HepG2 (cell line): ENCODE results near the gene DGCR2. TPM values are rescaled to one million over a fixed set of nuclear protein-coding genes. Genes with fewer than 3 reads are reported as not detected.

Source experiments
- ATAC-seq: fragments of 200-7000 bp; cut with Tn5 transposase; 3 replicates; pipeline ENCODE4 v1.9.1; 2020; ENCODE audit warnings: mild to moderate bottlenecking, moderate library complexity
- BruUV-seq: library from RNA; stranded (reverse); fragments of 400-500 nt; replicated peaks from 2 replicates; lab custom pipeline; 2021; lab: Mats Ljungman, UMichigan
- CTCF ChIA-PET: fragments of 300-600 bp; formaldehyde crosslinking; extraction: SDS; loops from one replicate; lab custom pipeline; 2021; ENCODE audit warnings: low total read pairs, inconsistent platforms, low intra/inter-chr PET ratio; lab: Yijun Ruan, JAX
- POLR2A ChIA-PET: fragments of 350-600 bp; sonication (Branson Sonifier 250); formaldehyde crosslinking; loops from one replicate; lab custom pipeline; 2020; ENCODE audit warnings: antibody characterized with exemption, inconsistent platforms; lab: Yijun Ruan, JAX
- DNase-seq: peaks from one replicate; pipeline ENCODE4 v3.0.0-alpha.2; 2015; ENCODE audit warnings: low spot score
- FAIRE-seq: peaks from 3 replicates; lab custom pipeline; 2011; peaks lifted over from hg19 to GRCh38; lab: Jason Lieb, UNC
- H2AFZ ChIP-seq: one replicate; pipeline ENCODE4 v1.6.1; 2011; ENCODE audit warnings: low read length, inconsistent platforms
- H3K27ac ChIP-seq: fragments of 300-600 bp; 3 replicates; pipeline ENCODE4 v1.8.0; 2011; ENCODE audit warnings: mixed run types, mild to moderate bottlenecking, mixed read lengths, low read length, inconsistent platforms; ENCODE audit not compliant: insufficient read depth; ENCODE audit errors: extremely low read length
- H3K27me3 ChIP-seq, 2 experiments: fragments of 200-600 bp in 1 of 2; 2 replicates in 1 of 2; 3 replicates in 1 of 2; pipeline versions ENCODE4 v1.6.0 to v1.8.0; 2011; ENCODE audit warnings: low read length in 2 of 2, mild to moderate bottlenecking in 2 of 2, moderate library complexity in 2 of 2, inconsistent platforms in 1 of 2; ENCODE audit not compliant: insufficient read depth in 2 of 2, control insufficient read depth in 1 of 2
- H3K36me3 ChIP-seq, 2 experiments: fragments of 200-600 bp in 1 of 2; replicated peaks in 1 of 2; 2 replicates in 1 of 2; 3 replicates in 1 of 2; pipeline versions ENCODE4 v1.5.1 to v1.8.0; 2011; ENCODE audit warnings: low read length in 2 of 2, inconsistent platforms in 1 of 2; ENCODE audit not compliant: insufficient read depth in 2 of 2, control insufficient read depth in 1 of 2
- H3K4me1 ChIP-seq: 2 replicates; pipeline ENCODE4 v1.5.1; 2012; ENCODE audit warnings: low read length, inconsistent platforms; ENCODE audit not compliant: insufficient read depth
- H3K4me2 ChIP-seq: 2 replicates; pipeline ENCODE4 v1.6.0; 2011; ENCODE audit warnings: low read depth, low read length, inconsistent platforms
- H3K4me3 ChIP-seq, 3 experiments: fragments of 200-600 bp in 1 of 3; sonication (generic), shearing (Covaris generic) in 1 of 3; replicated peaks in 1 of 3; 2 replicates each; pipeline ENCODE4 v1.5.1; 2011 to 2016; ENCODE audit warnings: low read length in 3 of 3, inconsistent platforms in 2 of 3, low read depth in 2 of 3, mild to moderate bottlenecking in 2 of 3, control low read depth in 1 of 3, mixed read lengths in 1 of 3; ENCODE audit not compliant: insufficient read depth in 1 of 3
- H3K79me2 ChIP-seq: one replicate; pipeline ENCODE4 v1.6.1; 2011; ENCODE audit warnings: low read length, inconsistent platforms; ENCODE audit not compliant: insufficient read depth
- H3K9ac ChIP-seq: 2 replicates; pipeline ENCODE4 v1.6.0; 2011; ENCODE audit warnings: mild to moderate bottlenecking, low read depth, low read length, inconsistent platforms; ENCODE audit not compliant: insufficient read depth
- H3K9me3 ChIP-seq: 2 replicates; pipeline ENCODE4 v1.5.1; 2012; ENCODE audit warnings: mild to moderate bottlenecking, low read length
- H4K20me1 ChIP-seq: 2 replicates; pipeline ENCODE4 v1.6.0; 2011; ENCODE audit warnings: inconsistent platforms, mild to moderate bottlenecking, low read length, moderate library complexity; ENCODE audit not compliant: insufficient read depth
- KLF16 ChIP-seq, 2 experiments: sonication (generic) in 1 of 2; formaldehyde crosslinking in 1 of 2; IDR thresholded peaks; 2 replicates each; pipeline versions ENCODE4 v1.6.1 to v1.8.0; 2016 to 2023; ENCODE audit warnings: missing genetic modification reagents in 2 of 2, missing compliant biosample characterization in 1 of 2
- POGZ ChIP-seq: sonication (generic); formaldehyde crosslinking; IDR thresholded peaks from 2 replicates; pipeline ENCODE4 v1.4.0; 2020; ENCODE audit warnings: mild to moderate bottlenecking, missing genetic modification reagents
- ZKSCAN1 ChIP-seq: fragments of 150-350 bp; IDR thresholded peaks from 2 replicates; pipeline ENCODE4 v1.6.1; 2014; ENCODE audit warnings: low read length
- ZNF17 ChIP-seq: sonication (generic); formaldehyde crosslinking; IDR thresholded peaks from 2 replicates; pipeline ENCODE4 v1.5.0; 2020; ENCODE audit warnings: mild to moderate bottlenecking, missing genetic modification reagents
- ZNF354B ChIP-seq: sonication (generic); formaldehyde crosslinking; IDR thresholded peaks from 2 replicates; pipeline ENCODE4 v1.8.0; 2022; ENCODE audit warnings: mild to moderate bottlenecking, missing genetic modification reagents
- ZNF543 ChIP-seq: sonication (generic); formaldehyde crosslinking; IDR thresholded peaks from 2 replicates; pipeline ENCODE4 v1.4.0; 2020; ENCODE audit warnings: mild to moderate bottlenecking, missing genetic modification reagents
- WGBS: methylation state at CpG from one replicate; pipeline ENCODE4 v1.1.6; 2017; ENCODE audit warnings: low lambda C conversion rate; 5-methylcytosine and 5-hydroxymethylcytosine counted together
- in situ Hi-C: cut with HindIII; loops from 2 replicates; pipeline ENCODE4 v1.10.0; 2017; ENCODE audit warnings: low pct_unique_long_range_greater_than_20kb; ENCODE audit not compliant: extremely low pct_ligation_motif_present
- intact Hi-C: fragments of 100-400 bp; cut with micrococcal nuclease; formaldehyde crosslinking; loops from one replicate; pipeline ENCODE4 v1.10.0; 2022; ENCODE audit not compliant: unreplicated experiment
- polyA plus RNA-seq, 8 experiments: library from polyadenylated mRNA; depleted of rRNA in 3 of 8; stranded (reverse) in 7 of 8; unstranded in 1 of 8; fragments of >200 nt; fragmentation: Illumina TruSeq in 4 of 8; extraction: Trizol in 4 of 8; gene quantifications; 2 replicates each; pipeline versions ENCODE4 v1.2.1 to v1.2.3, GENCODE V29; 2011 to 2016; ENCODE audit warnings: low read depth in 4 of 8, missing spikeins in 1 of 8, mixed read lengths in 1 of 8; ENCODE audit not compliant: insufficient read depth in 1 of 8
- total RNA-seq, 5 experiments: library from RNA; depleted of rRNA; stranded (reverse); fragments of >200 nt; fragmentation: Illumina TruSeq; extraction: Trizol; gene quantifications; 2 replicates each; pipeline ENCODE4 v1.2.3, GENCODE V29; 2016; ENCODE audit warnings: low read depth in 1 of 5
- TF ChIP-seq, protein P1 (sequence below): IDR thresholded peaks from 2 replicates; pipeline ENCODE4 v1.6.1; 2016; ENCODE audit warnings: low read depth, control low read depth
- TF ChIP-seq, protein P2 (sequence below): sonication (generic); formaldehyde crosslinking; IDR thresholded peaks from 2 replicates; pipeline ENCODE4 v1.5.1; 2020; ENCODE audit warnings: mild to moderate bottlenecking, missing genetic modification reagents, moderate library complexity
- TF ChIP-seq, protein P3 (sequence below): sonication (generic); formaldehyde crosslinking; conservative IDR thresholded peaks from 2 replicates; pipeline ENCODE4 v1.8.1; 2023; ENCODE audit warnings: missing genetic modification reagents
- TF ChIP-seq, protein P4 (sequence below): sonication (generic); formaldehyde crosslinking; IDR thresholded peaks from 2 replicates; pipeline ENCODE4 v1.4.0; 2020; ENCODE audit warnings: mild to moderate bottlenecking, low read depth, missing genetic modification reagents
- TF ChIP-seq, protein P5 (sequence below): sonication (generic); formaldehyde crosslinking; IDR thresholded peaks from 2 replicates; pipeline ENCODE4 v1.4.0; 2020; ENCODE audit warnings: missing genetic modification reagents

Gene DGCR2
- total and polyA plus RNA-seq, 2 of the 13 experiments (the other 11 are each of a cell fraction or from before 2014, with no cell fraction given): 23.1 to 35.3 TPM

DNA sequence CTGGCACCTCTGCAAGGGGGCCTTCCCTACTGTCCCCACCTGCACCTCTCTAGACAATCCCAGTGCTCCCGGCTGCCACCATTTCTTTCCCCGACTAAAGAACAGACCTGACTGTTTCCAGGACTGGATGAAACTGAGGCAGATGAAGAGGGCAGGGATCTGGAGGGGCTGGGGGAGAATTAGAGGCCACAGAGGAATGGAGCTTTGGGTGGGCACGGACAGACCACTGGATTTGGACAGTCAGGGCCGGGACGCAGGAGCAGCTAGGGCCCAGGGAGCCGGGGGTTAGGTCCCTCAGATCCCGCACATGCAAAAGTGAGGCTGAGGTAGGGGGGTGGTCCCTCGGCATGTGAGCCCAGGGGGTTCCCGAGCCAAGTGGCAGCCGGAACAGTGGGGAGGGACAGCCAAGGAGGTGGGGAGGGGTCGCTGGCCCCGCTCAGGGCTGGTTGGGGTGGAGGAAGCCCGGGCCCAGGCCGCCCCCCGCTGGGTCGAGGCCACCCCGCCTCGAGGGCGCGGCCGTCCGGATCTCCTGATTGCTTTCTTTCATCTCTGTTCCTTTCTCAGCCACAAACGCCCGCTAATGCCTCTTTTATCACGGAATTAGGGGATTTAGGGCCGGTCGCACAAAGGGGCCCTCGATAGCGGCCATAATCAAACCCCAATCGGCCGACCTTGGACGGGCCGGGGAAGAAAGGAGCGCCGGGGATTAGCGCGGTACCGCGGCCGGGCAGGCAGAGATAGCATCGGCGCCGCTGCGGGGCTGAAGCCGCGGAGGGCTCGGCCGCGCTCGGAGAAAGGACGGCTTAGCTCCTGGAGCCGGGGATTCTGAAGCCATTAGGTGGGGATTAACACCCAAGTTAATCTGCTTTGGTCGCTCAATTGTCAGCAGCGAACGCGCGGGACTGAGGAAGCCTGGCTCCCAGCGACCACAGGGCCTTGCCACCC is 47.1 kb upstream of the DGCR2 start:
- BruUV-seq: no TSS peak
- Histone ChIP-seq H3K27me3 (peaks cover 7 to 39% of the 10 kb centered on the region in 2 experiments), H2AFZ (no peak overlapping the region), H3K9ac (peak overlapping the region; percentile 57; the same call in 1 of the 2 replicates), H4K20me1 (peaks cover 19% of the 10 kb centered on the region), H3K79me2 (peaks cover 27% of the 10 kb centered on the region), H3K4me2 (peak overlapping the region; percentile 96), H3K36me3 (no peaks in the 10 kb centered on the region), H3K4me3 (peak overlapping the region; percentile 44 to 98 (median 52); a peak in 5 of 6 replicates), H3K27ac (no peak overlapping the region), H3K9me3 (no peaks in the 10 kb centered on the region), H3K4me1 (peaks cover 46% of the 10 kb centered on the region)
- 3% methylated on average over 35 of the region's 58 CpGs for WGBS
- FAIRE-seq (no peak), DNase-seq (no peak), ATAC-seq (no peak)
- in situ Hi-C loops: no loop called here
- ChIA-PET POLR2A (interaction anchor here (1.9 kb wide), 1 partner anchor 9 kb away, joined by 5 read pairs; the partner anchor contains the start of gene SLC25A1), CTCF (no interaction called here)
- intact Hi-C loops: no loop called here
- no peak for TF ChIP-seq POGZ (CRISPR knock-in tag)
- TF ChIP-seq, protein P1, sequence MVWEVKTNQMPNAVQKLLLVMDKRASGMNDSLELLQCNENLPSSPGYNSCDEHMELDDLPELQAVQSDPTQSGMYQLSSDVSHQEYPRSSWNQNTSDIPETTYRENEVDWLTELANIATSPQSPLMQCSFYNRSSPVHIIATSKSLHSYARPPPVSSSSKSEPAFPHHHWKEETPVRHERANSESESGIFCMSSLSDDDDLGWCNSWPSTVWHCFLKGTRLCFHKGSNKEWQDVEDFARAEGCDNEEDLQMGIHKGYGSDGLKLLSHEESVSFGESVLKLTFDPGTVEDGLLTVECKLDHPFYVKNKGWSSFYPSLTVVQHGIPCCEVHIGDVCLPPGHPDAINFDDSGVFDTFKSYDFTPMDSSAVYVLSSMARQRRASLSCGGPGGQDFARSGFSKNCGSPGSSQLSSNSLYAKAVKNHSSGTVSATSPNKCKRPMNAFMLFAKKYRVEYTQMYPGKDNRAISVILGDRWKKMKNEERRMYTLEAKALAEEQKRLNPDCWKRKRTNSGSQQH (CRISPR knock-in tag): no peak
- TF ChIP-seq, protein P2, sequence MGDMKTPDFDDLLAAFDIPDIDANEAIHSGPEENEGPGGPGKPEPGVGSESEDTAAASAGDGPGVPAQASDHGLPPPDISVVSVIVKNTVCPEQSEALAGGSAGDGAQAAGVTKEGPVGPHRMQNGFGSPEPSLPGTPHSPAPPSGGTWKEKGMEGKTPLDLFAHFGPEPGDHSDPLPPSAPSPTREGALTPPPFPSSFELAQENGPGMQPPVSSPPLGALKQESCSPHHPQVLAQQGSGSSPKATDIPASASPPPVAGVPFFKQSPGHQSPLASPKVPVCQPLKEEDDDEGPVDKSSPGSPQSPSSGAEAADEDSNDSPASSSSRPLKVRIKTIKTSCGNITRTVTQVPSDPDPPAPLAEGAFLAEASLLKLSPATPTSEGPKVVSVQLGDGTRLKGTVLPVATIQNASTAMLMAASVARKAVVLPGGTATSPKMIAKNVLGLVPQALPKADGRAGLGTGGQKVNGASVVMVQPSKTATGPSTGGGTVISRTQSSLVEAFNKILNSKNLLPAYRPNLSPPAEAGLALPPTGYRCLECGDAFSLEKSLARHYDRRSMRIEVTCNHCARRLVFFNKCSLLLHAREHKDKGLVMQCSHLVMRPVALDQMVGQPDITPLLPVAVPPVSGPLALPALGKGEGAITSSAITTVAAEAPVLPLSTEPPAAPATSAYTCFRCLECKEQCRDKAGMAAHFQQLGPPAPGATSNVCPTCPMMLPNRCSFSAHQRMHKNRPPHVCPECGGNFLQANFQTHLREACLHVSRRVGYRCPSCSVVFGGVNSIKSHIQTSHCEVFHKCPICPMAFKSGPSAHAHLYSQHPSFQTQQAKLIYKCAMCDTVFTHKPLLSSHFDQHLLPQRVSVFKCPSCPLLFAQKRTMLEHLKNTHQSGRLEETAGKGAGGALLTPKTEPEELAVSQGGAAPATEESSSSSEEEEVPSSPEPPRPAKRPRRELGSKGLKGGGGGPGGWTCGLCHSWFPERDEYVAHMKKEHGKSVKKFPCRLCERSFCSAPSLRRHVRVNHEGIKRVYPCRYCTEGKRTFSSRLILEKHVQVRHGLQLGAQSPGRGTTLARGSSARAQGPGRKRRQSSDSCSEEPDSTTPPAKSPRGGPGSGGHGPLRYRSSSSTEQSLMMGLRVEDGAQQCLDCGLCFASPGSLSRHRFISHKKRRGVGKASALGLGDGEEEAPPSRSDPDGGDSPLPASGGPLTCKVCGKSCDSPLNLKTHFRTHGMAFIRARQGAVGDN (CRISPR knock-in tag): peak; percentile 44; the same call in 1 of the 2 replicates
- TF ChIP-seq ZKSCAN1: no peak
- TF ChIP-seq, protein P3, sequence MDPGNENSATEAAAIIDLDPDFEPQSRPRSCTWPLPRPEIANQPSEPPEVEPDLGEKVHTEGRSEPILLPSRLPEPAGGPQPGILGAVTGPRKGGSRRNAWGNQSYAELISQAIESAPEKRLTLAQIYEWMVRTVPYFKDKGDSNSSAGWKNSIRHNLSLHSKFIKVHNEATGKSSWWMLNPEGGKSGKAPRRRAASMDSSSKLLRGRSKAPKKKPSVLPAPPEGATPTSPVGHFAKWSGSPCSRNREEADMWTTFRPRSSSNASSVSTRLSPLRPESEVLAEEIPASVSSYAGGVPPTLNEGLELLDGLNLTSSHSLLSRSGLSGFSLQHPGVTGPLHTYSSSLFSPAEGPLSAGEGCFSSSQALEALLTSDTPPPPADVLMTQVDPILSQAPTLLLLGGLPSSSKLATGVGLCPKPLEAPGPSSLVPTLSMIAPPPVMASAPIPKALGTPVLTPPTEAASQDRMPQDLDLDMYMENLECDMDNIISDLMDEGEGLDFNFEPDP (CRISPR knock-in tag): 0 out of 2 replicates have a peak, but pooled peaks have one; percentile 41
- no peak for TF ChIP-seq KLF16 (CRISPR knock-in tag; IDR thresholded peaks at IDR 0.05)
- TF ChIP-seq ZNF17 (CRISPR knock-in tag): no peak
- TF ChIP-seq, protein P4, sequence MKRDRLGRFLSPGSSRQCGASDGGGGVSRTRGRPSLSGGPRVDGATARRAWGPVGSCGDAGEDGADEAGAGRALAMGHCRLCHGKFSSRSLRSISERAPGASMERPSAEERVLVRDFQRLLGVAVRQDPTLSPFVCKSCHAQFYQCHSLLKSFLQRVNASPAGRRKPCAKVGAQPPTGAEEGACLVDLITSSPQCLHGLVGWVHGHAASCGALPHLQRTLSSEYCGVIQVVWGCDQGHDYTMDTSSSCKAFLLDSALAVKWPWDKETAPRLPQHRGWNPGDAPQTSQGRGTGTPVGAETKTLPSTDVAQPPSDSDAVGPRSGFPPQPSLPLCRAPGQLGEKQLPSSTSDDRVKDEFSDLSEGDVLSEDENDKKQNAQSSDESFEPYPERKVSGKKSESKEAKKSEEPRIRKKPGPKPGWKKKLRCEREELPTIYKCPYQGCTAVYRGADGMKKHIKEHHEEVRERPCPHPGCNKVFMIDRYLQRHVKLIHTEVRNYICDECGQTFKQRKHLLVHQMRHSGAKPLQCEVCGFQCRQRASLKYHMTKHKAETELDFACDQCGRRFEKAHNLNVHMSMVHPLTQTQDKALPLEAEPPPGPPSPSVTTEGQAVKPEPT: no peak
- TF ChIP-seq, protein P5, sequence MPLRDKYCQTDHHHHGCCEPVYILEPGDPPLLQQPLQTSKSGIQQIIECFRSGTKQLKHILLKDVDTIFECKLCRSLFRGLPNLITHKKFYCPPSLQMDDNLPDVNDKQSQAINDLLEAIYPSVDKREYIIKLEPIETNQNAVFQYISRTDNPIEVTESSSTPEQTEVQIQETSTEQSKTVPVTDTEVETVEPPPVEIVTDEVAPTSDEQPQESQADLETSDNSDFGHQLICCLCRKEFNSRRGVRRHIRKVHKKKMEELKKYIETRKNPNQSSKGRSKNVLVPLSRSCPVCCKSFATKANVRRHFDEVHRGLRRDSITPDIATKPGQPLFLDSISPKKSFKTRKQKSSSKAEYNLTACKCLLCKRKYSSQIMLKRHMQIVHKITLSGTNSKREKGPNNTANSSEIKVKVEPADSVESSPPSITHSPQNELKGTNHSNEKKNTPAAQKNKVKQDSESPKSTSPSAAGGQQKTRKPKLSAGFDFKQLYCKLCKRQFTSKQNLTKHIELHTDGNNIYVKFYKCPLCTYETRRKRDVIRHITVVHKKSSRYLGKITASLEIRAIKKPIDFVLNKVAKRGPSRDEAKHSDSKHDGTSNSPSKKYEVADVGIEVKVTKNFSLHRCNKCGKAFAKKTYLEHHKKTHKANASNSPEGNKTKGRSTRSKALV: 0 out of 2 replicates have a peak, but pooled peaks have one; percentile 31
- TF ChIP-seq ZNF354B: no peak
- TF ChIP-seq ZNF543 (CRISPR knock-in tag): no peak
